ENCODE data around the gene PLA1A.

PLA1A gene

GRCh38 chr3:119608405-119609000, 10.8 kb downstream of the PLA1A start:
- DNase-seq (ENCODE audit: low spot score) = no peak

DNA sequence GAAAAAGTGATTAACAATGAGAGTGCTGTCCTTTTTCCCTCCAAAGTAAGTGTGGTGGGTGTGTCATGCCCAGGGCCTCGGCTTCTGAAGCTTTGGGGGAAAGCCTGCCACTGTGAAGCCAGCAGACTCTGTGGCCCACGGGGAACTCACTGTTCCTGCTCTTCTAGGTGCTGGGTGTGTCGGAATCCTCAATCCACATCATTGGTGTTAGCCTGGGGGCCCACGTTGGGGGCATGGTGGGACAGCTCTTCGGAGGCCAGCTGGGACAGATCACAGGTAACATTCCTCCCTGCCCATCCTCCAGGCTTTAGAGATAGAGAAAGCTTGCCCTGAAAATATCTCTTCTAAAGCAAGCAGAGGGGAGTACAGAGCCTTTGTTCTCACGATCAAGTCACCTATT, 11.6 kb downstream of the PLA1A start:
- DNase-seq (ENCODE audit: low spot score) = no peak

GRCh38 chr3:119611664-119612063, 14.0 kb downstream of the PLA1A start:
- no peak for DNase-seq (ENCODE audit: low spot score)

- DNase-seq (ENCODE audit: low spot score) = no peak
Observed at GRCh38 chr3:119613201-119613600, 15.5 kb downstream of the PLA1A start.

DNA sequence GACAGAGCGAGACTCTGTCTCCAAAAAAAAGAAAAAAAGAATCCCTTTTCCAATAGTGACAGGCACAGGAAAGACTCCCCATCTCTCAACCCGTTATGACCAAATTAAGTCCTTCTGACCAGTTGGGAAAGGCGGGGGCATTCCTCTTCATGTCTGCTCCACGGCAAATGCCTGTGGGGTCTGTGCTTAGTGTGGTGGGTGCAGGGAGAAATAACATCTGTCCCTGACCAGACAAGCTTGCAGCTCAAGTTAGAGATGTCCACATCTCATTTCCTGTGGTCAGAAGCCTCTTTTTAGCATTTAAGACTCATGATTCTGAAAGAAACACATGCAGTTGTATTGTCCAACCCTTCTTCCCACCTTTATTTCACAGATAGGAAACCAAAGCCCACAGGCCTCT, 16.2 kb downstream of the PLA1A start:
- no peak for DNase-seq (ENCODE audit: low spot score)

DNA sequence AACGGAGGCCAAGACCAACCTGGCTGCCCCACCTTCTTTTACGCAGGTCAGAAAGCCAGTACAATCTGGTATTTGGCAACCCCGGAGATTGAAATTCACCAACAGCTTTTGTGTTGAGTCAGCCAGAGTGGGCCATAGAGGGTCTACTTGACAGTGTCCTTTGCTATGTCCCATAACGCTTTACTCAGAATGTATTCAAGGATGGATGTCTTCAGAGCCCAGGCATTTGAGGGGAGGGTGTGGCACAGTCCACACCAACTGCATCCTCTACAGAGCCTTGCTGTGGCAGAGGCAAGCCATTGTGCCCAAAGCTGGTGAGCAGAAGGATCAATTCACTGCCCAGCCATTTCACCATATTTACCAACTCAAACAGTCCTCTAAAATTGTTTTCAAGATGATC, 18.4 kb downstream of the PLA1A start:
- DNase-seq (ENCODE audit: low spot score) = no peak

DNA sequence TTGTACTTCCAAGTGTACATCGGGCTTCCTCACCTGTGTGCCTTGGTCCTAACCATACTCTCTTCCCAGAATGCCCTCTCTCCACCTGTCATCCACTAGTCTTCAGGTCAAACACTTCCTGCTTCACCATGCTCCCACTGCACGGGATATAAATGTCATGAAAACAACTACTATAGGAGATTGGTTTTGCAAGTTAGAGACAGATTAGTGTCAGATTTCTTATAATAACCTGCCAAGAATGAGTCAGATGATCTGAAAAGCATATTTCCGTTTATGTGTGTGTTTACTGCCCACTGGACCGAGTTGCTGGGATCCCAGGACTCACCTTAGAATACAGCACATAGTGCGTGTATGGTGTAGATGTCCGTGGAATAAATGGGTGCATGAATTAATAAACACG, 21.4 kb downstream of the PLA1A start:
- no peak for DNase-seq (ENCODE audit: low spot score)

GRCh38 chr3:119620899-119621298, 23.2 kb downstream of the PLA1A start:
- no peak for DNase-seq (ENCODE audit: low spot score)

DNA sequence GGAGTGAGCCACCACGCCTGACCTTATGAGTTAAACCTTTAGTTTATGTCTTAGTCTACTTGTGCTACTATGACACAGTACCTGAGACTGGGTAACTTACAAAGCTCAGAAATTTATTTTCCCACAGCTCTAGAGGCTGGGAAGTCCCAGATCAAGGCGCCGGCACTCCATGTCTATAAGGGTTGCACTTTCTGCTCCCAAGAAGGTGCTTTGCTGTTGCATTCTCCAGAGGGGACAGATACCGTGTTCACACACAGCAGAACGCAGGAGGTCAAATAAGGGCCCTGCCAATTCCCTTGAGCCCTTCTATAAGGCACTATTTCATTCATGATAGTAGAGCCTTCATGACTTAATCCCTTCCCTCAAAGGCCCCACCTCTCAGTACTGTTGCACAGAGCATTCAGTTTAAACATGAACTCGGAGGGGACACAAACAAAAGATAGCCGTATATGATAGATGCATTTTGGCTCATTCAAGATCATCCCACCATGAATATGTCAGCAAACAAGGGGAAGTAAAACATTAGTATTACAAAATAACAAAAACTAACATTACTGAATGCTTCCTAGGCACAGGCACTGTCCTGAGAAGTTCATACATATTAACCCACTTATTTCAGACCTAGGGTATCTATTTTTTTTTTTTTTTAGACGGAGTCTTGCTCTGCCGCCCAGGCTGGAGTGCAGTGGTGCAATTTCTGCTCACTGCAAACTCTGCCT, 26.5 kb downstream of the PLA1A start:
- DNase-seq (ENCODE audit: low spot score) = no peak

GRCh38 chr3:119625451-119626153, 27.9 kb downstream of the PLA1A start:
- DNase-seq (ENCODE audit: low spot score) = no peak

DNA sequence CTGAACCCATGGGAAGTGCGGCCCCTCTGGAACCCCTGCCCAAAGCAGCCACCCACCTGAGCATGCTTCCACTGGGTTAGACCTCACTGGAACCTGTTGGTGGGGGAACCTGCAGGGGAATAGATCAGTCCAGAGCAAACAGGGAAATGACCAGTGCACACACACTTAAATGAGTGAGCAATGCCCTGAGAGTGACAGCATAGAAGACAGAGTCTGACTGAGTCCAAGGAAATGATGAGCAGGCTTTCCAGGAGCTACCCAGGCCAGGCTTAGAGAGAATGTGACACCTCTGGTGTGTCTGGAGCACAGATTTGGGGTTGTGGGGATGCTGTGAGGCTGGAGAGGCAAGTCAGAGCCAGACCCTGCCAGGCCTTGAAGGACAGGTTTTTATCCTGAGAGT, 28.5 kb downstream of the PLA1A start:
- no peak for DNase-seq (ENCODE audit: low spot score)

- peak; percentile 11 for DNase-seq (ENCODE audit: low spot score)
Observed at GRCh38 chr3:119627461-119627860, 29.8 kb downstream of the PLA1A start.

GRCh38 chr3:119628390-119628789, 30.7 kb downstream of the PLA1A start:
- DNase-seq (ENCODE audit: low spot score) = no peak

GRCh38 chr3:119628816-119629445, 31.2 kb downstream of the PLA1A start:
- DNase-seq (ENCODE audit: low spot score) = no peak

- no peak for DNase-seq (ENCODE audit: low spot score)
Observed at GRCh38 chr3:119630128-119630879, 32.6 kb downstream of the PLA1A start.

GRCh38 chr3:119630880-119631329, 33.2 kb downstream of the PLA1A start:
- DNase-seq (ENCODE audit: low spot score) = no peak

- DNase-seq (ENCODE audit: low spot score) = no peak
Observed at GRCh38 chr3:119631516-119631915, 33.8 kb downstream of the PLA1A start.

- DNase-seq (ENCODE audit: low spot score) = no peak
Observed at GRCh38 chr3:119632216-119632615, 34.5 kb downstream of the PLA1A start.

DNA sequence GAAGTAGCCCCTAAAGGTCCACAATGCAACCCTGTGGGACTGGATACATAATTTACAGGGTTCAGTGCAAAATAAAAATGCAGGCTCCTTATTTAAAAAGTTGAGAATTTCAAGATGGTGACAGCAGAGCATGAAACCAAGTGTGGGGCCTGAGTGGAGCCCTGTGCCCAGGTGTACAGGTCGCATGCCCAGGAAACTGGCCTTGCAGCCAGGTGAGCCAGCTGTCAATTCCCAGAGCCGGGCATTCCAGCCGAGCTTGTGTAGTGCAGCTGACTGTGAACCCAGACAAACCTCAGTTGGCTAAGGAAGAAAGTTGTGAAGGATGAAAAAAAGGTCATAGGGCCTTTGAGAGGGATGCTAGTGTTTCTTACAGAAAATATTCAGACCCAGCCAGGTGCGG, 35.1 kb downstream of the PLA1A start:
- DNase-seq (ENCODE audit: low spot score) = no peak

GRCh38 chr3:119635719-119636118, 38.0 kb downstream of the PLA1A start:
- no peak for DNase-seq (ENCODE audit: low spot score)

DNA sequence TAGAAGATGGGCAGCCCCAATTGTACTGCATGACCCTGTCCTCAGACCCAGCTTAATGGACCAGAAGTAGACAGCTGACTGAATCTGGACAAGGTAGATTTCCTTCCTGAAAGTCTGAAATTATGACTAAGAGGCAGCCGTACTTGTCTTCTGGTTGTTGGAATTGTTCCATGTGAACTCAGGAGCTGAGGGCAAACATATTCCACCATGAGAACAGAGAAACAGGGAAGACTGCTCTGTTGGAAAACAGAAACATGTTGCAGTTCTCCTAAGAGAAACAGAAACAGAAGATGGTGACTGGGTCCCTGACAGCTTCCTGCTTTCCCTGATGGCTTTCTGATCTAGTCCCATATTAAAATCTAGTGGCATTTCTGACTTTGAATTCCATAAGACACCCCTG, 38.6 kb downstream of the PLA1A start:
- DNase-seq (ENCODE audit: low spot score) = no peak
